Astrocyte (in vitro differentiated cells and primary cell): ENCODE data around the gene SDK1.

Experiments
- EZH2 ChIP-seq: IDR thresholded peaks from 2 replicates; pipeline ENCODE4 v1.6.1; 2012; ENCODE audit warnings: mild to moderate bottlenecking, low read length, inconsistent platforms; ENCODE audit not compliant: insufficient read depth
- TF ChIP-seq, protein P1 (sequence below): IDR thresholded peaks from 2 replicates; pipeline ENCODE4 v1.5.1; 2011; ENCODE audit warnings: low read depth, mild to moderate bottlenecking, inconsistent platforms, low read length, moderate library complexity; ENCODE audit not compliant: insufficient read depth

DNA sequence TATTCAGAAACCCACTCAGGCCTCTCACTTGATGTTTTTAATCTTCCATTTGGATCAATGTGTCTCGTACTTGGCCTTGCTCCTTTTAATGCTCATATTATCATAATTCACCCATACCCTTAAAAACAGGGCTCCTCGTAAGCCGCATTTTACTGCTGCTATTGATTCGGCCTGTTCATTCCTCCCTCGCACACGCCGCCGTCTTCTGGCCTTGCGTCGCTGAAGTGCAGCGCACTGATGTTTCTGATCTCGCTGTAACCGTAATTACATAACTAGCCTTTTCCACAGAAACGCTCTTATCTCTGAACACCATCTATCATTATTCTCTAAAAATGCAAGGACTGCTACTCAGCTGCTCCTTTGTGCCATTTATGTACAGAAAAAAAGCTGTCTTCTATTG is 836.5 kb downstream of the SDK1 start:
- TF ChIP-seq, protein P1, sequence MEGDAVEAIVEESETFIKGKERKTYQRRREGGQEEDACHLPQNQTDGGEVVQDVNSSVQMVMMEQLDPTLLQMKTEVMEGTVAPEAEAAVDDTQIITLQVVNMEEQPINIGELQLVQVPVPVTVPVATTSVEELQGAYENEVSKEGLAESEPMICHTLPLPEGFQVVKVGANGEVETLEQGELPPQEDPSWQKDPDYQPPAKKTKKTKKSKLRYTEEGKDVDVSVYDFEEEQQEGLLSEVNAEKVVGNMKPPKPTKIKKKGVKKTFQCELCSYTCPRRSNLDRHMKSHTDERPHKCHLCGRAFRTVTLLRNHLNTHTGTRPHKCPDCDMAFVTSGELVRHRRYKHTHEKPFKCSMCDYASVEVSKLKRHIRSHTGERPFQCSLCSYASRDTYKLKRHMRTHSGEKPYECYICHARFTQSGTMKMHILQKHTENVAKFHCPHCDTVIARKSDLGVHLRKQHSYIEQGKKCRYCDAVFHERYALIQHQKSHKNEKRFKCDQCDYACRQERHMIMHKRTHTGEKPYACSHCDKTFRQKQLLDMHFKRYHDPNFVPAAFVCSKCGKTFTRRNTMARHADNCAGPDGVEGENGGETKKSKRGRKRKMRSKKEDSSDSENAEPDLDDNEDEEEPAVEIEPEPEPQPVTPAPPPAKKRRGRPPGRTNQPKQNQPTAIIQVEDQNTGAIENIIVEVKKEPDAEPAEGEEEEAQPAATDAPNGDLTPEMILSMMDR = no peak
- TF ChIP-seq EZH2 = no peak
